RPMI8226 (cell line): ENCODE measurements around the gene HSD17B13.
"Not testable (repeated sequence)": the region's sequence is repeated elsewhere in the genome, so short reads cannot be mapped to it uniquely, and the experiment has no call there.

Source experiments
- DNase-seq: peaks from one replicate; pipeline ENCODE4 v3.0.0-alpha.2; 2015

Gene HSD17B13

GRCh38 chr4:87322754-87323153 lies at the start of gene HSD17B13:
Gene HSD17B13 (minus strand): TSS chr4:87322882. CDS start chr4:87322841, 41 bp downstream.
- no peak for DNase-seq

GRCh38 chr4:87370068-87370467 lies 47.4 kb upstream of the HSD17B13 start:
- no peak for DNase-seq

DNA sequence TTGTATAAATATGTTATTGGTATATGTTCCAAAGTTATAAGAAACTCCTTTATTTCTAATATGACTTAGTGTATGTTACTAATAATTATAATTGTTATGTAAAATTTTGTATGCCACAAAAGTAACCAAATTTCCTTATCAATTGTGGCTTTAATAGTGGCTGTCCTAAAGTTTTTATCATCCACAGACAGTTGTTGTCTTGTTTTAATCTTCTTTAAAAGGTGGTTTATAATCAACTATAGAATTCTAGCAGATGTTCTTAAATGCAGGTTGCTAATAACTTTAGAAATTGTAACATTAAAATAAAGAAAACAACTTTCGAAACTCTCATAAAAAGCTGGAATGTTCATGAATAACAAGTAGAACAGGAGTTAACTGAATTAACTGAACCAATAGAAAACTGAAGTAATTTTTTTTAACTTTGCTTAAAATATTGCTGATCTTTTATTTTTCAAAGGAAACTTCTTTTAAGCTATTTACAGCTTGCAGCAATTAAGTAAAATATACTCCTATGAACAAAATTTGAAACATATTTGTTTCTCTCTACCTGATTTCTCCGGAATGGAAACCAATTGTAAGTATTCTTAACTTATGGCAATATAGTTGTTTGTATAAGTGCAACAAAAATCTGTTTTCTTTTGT lies 44.0 kb upstream of the HSD17B13 start:
- DNase-seq: no peak

GRCh38 chr4:87365348-87365747 lies 42.7 kb upstream of the HSD17B13 start:
- no peak for DNase-seq

DNA sequence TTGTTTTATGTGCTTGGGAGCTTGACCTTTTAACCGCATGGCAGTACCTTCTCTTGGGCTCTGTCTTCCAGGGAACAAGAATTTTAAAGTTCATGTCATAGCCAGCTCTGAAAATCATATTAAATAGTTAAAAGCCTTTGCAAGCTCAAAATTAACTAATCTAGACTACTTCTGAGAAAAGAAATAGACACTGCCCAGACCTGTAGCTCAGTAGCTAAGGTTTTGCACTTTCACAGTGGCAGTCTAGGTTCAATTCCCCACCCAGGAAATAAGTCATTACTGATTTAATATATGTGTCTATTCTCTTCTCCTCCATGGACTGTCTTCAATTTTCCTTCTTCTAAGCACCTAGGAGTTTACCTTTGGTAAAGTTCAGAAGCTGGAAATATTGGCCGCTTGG lies 40.9 kb upstream of the HSD17B13 start:
- no peak for DNase-seq

DNA sequence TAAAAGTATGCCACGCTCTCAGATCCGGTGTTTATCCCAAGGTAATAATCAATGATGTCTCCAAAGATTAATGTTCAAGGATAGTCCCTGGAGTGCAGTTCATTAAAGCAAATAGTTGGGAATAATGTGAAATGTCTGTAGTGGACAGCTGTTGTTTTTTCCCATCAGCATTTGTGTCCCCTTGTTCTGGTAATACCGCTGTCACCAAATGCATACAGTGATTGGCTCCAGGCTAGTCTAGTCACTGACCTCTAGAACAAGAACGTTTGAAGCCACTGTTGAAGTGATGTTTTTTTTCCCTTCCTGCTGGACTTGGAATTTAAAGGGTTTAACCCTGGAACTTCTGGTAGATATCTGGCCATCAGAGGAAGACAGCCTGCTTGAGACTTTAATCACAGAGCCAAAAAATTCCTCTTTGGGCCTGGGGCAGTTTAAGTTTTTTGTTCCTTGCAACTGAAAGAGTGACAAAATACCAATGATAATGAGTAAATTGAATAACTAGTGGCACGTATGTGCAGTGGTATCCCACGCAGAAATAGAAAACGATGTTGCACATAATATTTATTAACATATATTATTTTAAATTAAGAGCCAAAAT lies 37.8 kb upstream of the HSD17B13 start:
- no peak for DNase-seq

- DNase-seq: no peak
Measured at GRCh38 chr4:87359258-87359657, 36.6 kb upstream of the HSD17B13 start.

GRCh38 chr4:87356832-87357526 lies 34.3 kb upstream of the HSD17B13 start:
- DNase-seq: no peak

DNA sequence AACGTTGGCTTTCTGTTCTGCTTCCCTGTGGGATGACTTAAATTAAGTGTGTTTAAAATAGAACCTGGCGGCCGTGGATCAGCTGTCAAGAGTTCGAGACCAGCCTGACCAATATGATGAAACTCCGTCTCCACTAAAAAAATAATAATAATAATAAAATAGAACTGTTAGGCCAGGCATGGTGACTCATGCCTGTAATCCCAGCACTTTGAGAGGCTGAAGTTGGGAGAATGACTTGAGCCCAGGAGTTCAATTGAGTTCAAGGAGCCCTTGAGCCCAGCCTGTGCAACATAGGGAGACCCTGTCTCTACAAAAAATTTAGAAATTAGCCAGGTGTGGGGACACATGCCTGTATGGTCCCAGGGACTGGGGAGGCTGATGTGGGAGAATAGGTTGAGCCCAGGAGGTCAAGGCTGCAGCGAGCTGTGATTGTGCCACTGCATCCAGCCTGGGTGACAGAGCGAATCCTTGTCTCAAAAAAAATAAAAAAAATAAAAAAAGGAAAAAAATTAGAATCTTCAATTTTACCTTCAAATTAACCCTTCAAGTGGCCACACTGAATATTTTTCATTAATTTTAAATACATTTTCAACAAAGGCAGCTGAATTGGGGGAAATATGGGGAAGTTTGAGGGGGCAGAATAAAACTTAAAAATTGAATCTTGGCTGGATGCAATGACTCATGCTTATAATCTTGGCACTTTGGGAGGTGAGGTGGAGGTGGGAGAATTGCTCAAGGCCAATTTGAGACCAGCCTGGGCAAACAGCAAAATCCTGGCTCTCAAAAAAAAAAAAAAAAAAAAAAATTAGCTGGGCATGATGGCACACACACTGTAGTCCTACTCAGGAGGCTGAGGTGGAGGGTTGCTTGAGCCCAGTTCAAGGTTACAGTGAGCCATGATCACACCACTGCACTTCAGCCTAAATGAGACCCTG lies 31.8 kb upstream of the HSD17B13 start:
- DNase-seq: no peak

DNA sequence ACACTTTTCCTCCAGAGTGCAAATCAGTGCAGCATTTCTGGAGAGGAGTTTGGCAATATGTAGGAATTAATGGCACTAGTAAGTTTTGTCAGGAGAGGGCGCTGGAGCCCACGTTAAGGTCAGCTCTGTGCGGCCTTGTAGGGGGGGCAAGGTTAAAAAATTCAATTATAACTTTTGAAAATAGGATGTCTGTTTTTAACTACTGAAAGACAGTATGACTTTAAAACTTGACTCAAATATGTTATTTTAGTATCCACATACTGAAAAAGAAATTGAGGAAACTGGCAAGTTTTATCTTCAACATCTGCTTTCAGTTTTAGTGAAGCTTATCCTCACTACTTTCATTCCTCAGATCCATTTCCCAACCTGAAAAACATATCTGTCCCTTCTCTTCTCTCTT lies 30.9 kb upstream of the HSD17B13 start:
- DNase-seq: peak; percentile 53

DNA sequence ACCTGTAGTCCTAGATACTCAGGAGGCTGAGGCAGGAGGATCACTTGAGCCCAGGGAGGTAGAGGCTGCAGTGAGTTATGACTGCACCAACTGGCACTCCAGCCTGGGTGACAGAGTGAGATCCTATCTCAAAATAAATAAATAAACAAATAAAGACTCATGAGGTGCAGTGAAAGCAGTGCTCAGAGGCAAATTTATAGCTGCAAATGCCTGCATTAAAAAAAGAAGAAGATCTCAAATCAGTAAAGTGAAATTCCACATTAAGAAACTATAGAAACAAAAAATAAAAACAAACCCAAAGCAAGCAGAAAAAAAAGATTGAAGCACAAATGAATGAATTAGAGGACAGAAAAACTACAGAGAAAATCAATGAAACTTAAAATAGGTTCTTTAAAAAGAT lies 22.5 kb upstream of the HSD17B13 start:
- DNase-seq: no peak

DNA sequence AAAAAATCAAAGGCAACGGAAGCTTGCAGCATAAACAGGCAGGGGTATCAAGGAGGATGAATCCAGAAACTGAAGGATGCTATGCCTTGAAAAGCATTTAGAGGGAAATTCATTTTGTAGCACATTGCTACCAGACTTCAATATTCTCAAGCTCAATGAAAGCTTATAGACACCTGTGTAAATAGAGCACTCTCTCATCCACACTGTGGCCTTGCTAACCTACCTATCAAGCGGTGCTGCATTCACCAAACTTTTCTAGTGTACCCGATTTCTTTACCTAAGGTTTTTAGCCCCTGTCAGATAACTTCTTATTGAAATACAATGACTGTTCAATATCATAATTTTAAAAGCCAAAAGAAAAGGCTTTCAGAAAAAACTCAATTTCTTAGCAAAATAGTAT lies 20.2 kb upstream of the HSD17B13 start:
- no peak for DNase-seq

GRCh38 chr4:87341954-87342635 lies 19.4 kb upstream of the HSD17B13 start:
- not testable (repeated sequence) for DNase-seq

GRCh38 chr4:87339440-87339839 lies 16.8 kb upstream of the HSD17B13 start:
- DNase-seq: no peak

- no peak for DNase-seq
Measured at GRCh38 chr4:87337361-87337760, 14.7 kb upstream of the HSD17B13 start.

DNA sequence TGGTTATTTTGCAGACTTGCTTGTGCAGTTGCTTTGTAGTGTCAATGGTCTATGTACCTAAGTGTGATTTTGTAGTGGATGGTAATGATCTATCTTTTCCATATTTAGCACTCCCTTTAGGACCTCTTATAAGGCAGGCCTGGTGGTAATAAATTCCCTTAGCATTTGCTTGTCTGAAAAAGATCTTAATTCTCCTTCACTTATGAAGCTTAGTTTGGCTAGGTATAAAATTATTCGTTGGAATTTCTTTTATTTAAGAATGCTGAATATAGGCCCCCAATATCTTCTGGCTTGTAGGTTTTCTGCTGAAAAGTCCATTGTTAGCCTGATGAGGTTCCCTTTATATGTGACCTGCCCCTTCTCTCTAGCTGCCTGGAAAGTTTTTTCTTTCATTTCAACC lies 10.6 kb upstream of the HSD17B13 start:
- DNase-seq: no peak

GRCh38 chr4:87330761-87331160 lies 8.1 kb upstream of the HSD17B13 start:
- DNase-seq: no peak

DNA sequence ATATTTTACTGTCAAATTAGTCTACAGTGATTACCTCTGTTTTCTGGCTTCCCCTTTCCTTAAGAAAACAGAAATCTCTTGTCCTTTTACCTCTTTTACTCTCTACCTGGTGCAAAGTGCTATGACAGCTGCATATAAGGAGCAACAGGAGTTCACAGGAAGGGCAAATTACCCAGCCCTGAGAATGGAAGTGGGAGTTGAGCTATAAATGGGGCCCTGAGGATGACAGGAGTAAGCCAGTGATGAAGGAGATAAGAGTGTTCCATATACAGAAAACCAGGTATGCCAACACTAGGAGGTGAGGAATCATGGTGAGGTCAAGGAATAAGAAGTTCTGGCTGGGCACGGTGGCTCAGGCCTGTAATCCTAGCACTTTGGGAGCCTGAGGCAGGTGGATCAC lies 4.5 kb upstream of the HSD17B13 start:
- DNase-seq: no peak

GRCh38 chr4:87326460-87326859 lies 3.8 kb upstream of the HSD17B13 start:
- DNase-seq: no peak

DNA sequence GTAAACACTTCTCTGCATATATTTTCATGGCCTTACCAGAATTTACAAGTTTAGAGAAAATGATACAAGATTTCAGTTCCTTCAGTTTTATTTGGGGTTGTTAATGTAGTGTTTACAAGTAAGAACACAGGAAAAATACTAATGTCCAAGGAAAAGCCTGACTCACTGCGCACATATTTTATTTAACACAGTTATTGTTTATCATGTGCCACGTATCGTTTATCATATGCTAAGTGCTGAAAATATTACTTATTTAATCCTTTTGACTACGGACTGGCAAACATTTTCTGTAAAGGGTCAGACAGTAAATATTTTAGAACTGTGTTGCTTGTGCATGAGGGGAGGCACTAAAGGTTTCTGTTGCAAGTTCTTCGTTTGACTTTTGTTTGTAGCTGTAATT lies 794 bp downstream of the HSD17B13 start:
- no peak for DNase-seq

- no peak for DNase-seq
Measured at GRCh38 chr4:87317527-87317926, 5.2 kb downstream of the HSD17B13 start.

- no peak for DNase-seq
Measured at GRCh38 chr4:87316961-87317360, 5.7 kb downstream of the HSD17B13 start.

- not testable (repeated sequence) for DNase-seq
Measured at GRCh38 chr4:87315000-87315399, 7.7 kb downstream of the HSD17B13 start.
